HG03045 (cell line): ENCODE data around the gene IL26.
"Not testable (repeated sequence)": the region's sequence is repeated elsewhere in the genome, so short reads cannot be mapped to it uniquely, and the experiment has no call there.

Experiments
- ATAC-seq: cut with Tn5 transposase; IDR thresholded peaks from one replicate; pipeline ENCODE4 v1.9.1; 2021; ENCODE audit warnings: mild to moderate bottlenecking, moderate library complexity; ENCODE audit not compliant: unreplicated experiment

The IL26 gene

GRCh38 chr12:68240975-68241374, 15.4 kb upstream of the IL26 start:
- ATAC-seq: peak; percentile 94

GRCh38 chr12:68240079-68240478, 14.5 kb upstream of the IL26 start:
- ATAC-seq: no peak

GRCh38 chr12:68239309-68239982, 13.8 kb upstream of the IL26 start:
- no peak for ATAC-seq

- no peak for ATAC-seq
Observed at GRCh38 chr12:68237619-68238018, 12.0 kb upstream of the IL26 start.

- ATAC-seq: no peak
Observed at GRCh38 chr12:68237078-68237477, 11.5 kb upstream of the IL26 start.

GRCh38 chr12:68236421-68237059, 10.9 kb upstream of the IL26 start:
- peak; percentile 68 for ATAC-seq

- no peak for ATAC-seq
Observed at GRCh38 chr12:68235576-68235975, 10.0 kb upstream of the IL26 start.

GRCh38 chr12:68234140-68234539, 8.5 kb upstream of the IL26 start:
- ATAC-seq: no peak

GRCh38 chr12:68233498-68233897, 7.9 kb upstream of the IL26 start:
- no peak for ATAC-seq

GRCh38 chr12:68231691-68232090, 6.1 kb upstream of the IL26 start:
- no peak for ATAC-seq

- no peak for ATAC-seq
Observed at GRCh38 chr12:68231229-68231628, 5.6 kb upstream of the IL26 start.

- no peak for ATAC-seq
Observed at GRCh38 chr12:68229956-68230355, 4.3 kb upstream of the IL26 start.

GRCh38 chr12:68227356-68227755, 1.7 kb upstream of the IL26 start:
- ATAC-seq: no peak

GRCh38 chr12:68224613-68225285, 861 bp downstream of the IL26 start:
- ATAC-seq: no peak

GRCh38 chr12:68223067-68223747, 2.4 kb downstream of the IL26 start:
- ATAC-seq: peak; percentile 94

- ATAC-seq: no peak
Observed at GRCh38 chr12:68222326-68222725, 3.3 kb downstream of the IL26 start.

- ATAC-seq: no peak
Observed at GRCh38 chr12:68221497-68221896, 4.1 kb downstream of the IL26 start.

GRCh38 chr12:68210875-68211274, 14.7 kb downstream of the IL26 start:
- ATAC-seq: no peak

- not testable (repeated sequence) for ATAC-seq
Observed at GRCh38 chr12:68209048-68209728, 16.4 kb downstream of the IL26 start.

GRCh38 chr12:68207276-68207675, 18.3 kb downstream of the IL26 start:
- ATAC-seq: no peak

- ATAC-seq: no peak
Observed at GRCh38 chr12:68206446-68206845, 19.2 kb downstream of the IL26 start.
